ENCODE measurements around the gene KAT6B.

- no peak for TF ChIP-seq CTCF (IDR thresholded peaks at IDR 0.05; ENCODE audit: poor library complexity)
- no peak for TF ChIP-seq EZH2phosphoT487 (IDR thresholded peaks at IDR 0.05; ENCODE audit: low read depth, severe bottlenecking, unreplicated experiment)
Measured at GRCh38 chr10:75000748-75001321, 174.4 kb downstream of the KAT6B start.

All from hepatocyte (in vitro differentiated cells).